ENCODE results near the gene PAGR1.

DNA sequence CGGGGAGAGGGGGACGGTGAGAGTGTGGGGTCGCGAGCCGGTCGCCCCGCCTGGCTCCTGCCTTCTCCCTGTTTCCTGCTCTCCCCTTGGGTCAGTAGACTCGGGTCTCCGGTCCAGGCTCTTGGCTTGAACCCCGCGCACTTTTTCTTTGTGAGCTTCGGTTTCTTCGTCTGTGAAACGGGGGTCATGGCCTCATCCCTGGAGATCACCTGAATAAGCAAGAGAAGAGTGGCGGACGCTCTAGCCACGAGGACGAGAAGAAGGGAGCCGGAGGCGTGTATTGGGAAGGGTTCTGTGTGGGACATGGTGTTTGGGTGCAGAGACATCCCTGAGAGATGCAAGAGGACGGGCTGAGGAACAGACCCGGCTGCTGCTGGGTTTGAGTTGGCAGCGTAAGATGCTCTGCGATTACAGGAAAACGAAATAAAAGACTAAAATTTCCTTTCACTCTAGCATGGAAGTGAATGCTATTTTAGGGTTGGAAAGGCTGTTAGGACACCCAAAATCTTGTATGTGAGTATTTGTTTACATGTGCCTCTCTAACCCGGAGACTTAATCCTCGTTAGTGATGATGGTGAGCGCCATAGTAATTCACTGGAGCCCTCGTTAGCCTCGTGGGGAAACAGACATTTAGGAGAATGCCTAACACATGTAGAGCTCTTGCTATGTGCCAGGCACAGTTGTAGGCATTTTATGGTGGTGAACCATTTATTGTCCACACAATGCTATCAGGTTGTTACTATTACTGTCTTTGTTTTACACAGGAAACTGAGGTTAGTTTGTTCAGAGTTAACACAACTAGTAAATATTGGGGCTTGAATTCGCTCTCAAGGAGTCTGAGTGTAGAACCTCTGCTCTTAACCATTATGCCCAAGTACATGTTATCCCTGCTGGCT is 24.8 kb upstream of the PAGR1 start:
- TF ChIP-seq SIN3A (IDR thresholded peaks at IDR 0.05; ENCODE audit: borderline replicate concordance, insufficient read depth, low read length) (no peak), REST (IDR thresholded peaks at IDR 0.05; ENCODE audit: insufficient read depth in 1 of 2, low read depth in 2 of 2, low read length in 2 of 2) (no peak), FOXP2 (optimal IDR thresholded peaks at IDR 0.05; ENCODE audit: borderline replicate concordance, extremely low read depth, extremely low read length, insufficient read depth) (no peak), POLR2AphosphoS5 (IDR thresholded peaks at IDR 0.05; ENCODE audit: low read depth, low read length) (no peak), TAF1 (IDR thresholded peaks at IDR 0.05; ENCODE audit: borderline replicate concordance, insufficient read depth, low read length) (no peak)

Data from PFSK-1 (cell line).